ENCODE results near the gene FGFRL1.

The FGFRL1 gene

GRCh38 chr4:987624-988513 is 23.6 kb upstream of the FGFRL1 start:
- no CpG with 5 or more reads among the region's 37 CpGs for WGBS (ENCODE audit: insufficient coverage, insufficient read length)
- no peaks in the 10 kb centered on the region for H3K9me3 ChIP-seq (ENCODE audit: control insufficient read depth, insufficient read depth, low read length)
- H3K27ac ChIP-seq (ENCODE audit: low read length): no peak overlapping the region
- no peaks in the 10 kb centered on the region; the same call in 1 of the 2 replicates for H3K36me3 ChIP-seq (ENCODE audit: control insufficient read depth, insufficient read depth, low read length)
- H3K4me3 ChIP-seq (ENCODE audit: low read length): peak overlapping the region; percentile 41
- H3K4me1 ChIP-seq (ENCODE audit: control insufficient read depth, insufficient read depth, low read length): peaks cover 1% of the 10 kb centered on the region; the same call in 1 of the 2 replicates
- no peak for DNase-seq (ENCODE audit: low read depth, low spot score)
- peaks cover 2% of the 10 kb centered on the region; the same call in 1 of the 2 replicates for H3K27me3 ChIP-seq (ENCODE audit: control insufficient read depth, insufficient read depth, low read length)

GRCh38 chr4:988726-989721 is 22.4 kb upstream of the FGFRL1 start:
- no CpG with 5 or more reads among the region's 69 CpGs for WGBS (ENCODE audit: insufficient coverage, insufficient read length)
- H3K4me1 ChIP-seq (ENCODE audit: control insufficient read depth, insufficient read depth, low read length): peaks cover 1% of the 10 kb centered on the region; the same call in 1 of the 2 replicates
- no peaks in the 10 kb centered on the region; the same call in 1 of the 2 replicates for H3K36me3 ChIP-seq (ENCODE audit: control insufficient read depth, insufficient read depth, low read length)
- no peak for DNase-seq (ENCODE audit: low read depth, low spot score)
- H3K27me3 ChIP-seq (ENCODE audit: control insufficient read depth, insufficient read depth, low read length): peaks cover 2% of the 10 kb centered on the region; the same call in 1 of the 2 replicates
- no peaks in the 10 kb centered on the region for H3K9me3 ChIP-seq (ENCODE audit: control insufficient read depth, insufficient read depth, low read length)
- H3K27ac ChIP-seq (ENCODE audit: low read length): no peak overlapping the region
- no peak overlapping the region for H3K4me3 ChIP-seq (ENCODE audit: low read length)

- no peak for DNase-seq (ENCODE audit: low read depth, low spot score)
- WGBS (ENCODE audit: insufficient coverage, insufficient read length): no CpG with 5 or more reads among the region's 58 CpGs
- Histone ChIP-seq H3K36me3 (ENCODE audit: control insufficient read depth, insufficient read depth, low read length) (no peaks in the 10 kb centered on the region; the same call in 1 of the 2 replicates), H3K4me1 (ENCODE audit: control insufficient read depth, insufficient read depth, low read length) (peaks cover 1% of the 10 kb centered on the region; the same call in 1 of the 2 replicates), H3K27me3 (ENCODE audit: control insufficient read depth, insufficient read depth, low read length) (peaks cover 2% of the 10 kb centered on the region; the same call in 1 of the 2 replicates), H3K27ac (ENCODE audit: low read length) (no peak overlapping the region), H3K4me3 (ENCODE audit: low read length) (no peak overlapping the region), H3K9me3 (ENCODE audit: control insufficient read depth, insufficient read depth, low read length) (no peaks in the 10 kb centered on the region)
These were observed 21.5 kb upstream of the FGFRL1 start for GRCh38 chr4:989722-990471.

GRCh38 chr4:990746-991367 is 20.6 kb upstream of the FGFRL1 start:
- Histone ChIP-seq H3K4me1 (ENCODE audit: control insufficient read depth, insufficient read depth, low read length) (peaks cover 1% of the 10 kb centered on the region; the same call in 1 of the 2 replicates), H3K36me3 (ENCODE audit: control insufficient read depth, insufficient read depth, low read length) (no peaks in the 10 kb centered on the region; the same call in 1 of the 2 replicates), H3K4me3 (ENCODE audit: low read length) (no peak overlapping the region), H3K9me3 (ENCODE audit: control insufficient read depth, insufficient read depth, low read length) (no peaks in the 10 kb centered on the region), H3K27me3 (ENCODE audit: control insufficient read depth, insufficient read depth, low read length) (peaks cover 2% of the 10 kb centered on the region; the same call in 1 of the 2 replicates), H3K27ac (ENCODE audit: low read length) (no peak overlapping the region)
- DNase-seq (ENCODE audit: low read depth, low spot score): no peak
- no CpG with 5 or more reads among the region's 26 CpGs for WGBS (ENCODE audit: insufficient coverage, insufficient read length)

- Histone ChIP-seq H3K4me3 (ENCODE audit: low read length) (no peak overlapping the region), H3K27me3 (ENCODE audit: control insufficient read depth, insufficient read depth, low read length) (peaks cover 6% of the 10 kb centered on the region; the same call in 1 of the 2 replicates), H3K27ac (ENCODE audit: low read length) (no peak overlapping the region), H3K36me3 (ENCODE audit: control insufficient read depth, insufficient read depth, low read length) (no peaks in the 10 kb centered on the region; the same call in 1 of the 2 replicates), H3K9me3 (ENCODE audit: control insufficient read depth, insufficient read depth, low read length) (no peaks in the 10 kb centered on the region), H3K4me1 (ENCODE audit: control insufficient read depth, insufficient read depth, low read length) (peaks cover 1% of the 10 kb centered on the region; the same call in 1 of the 2 replicates)
- no CpG with 5 or more reads among the region's 50 CpGs for WGBS (ENCODE audit: insufficient coverage, insufficient read length)
- DNase-seq (ENCODE audit: low read depth, low spot score): no peak
These were observed 19.8 kb upstream of the FGFRL1 start for GRCh38 chr4:991451-992296.

GRCh38 chr4:992297-993110 is 18.9 kb upstream of the FGFRL1 start:
- peaks cover 11% of the 10 kb centered on the region; the same call in 1 of the 2 replicates for H3K27me3 ChIP-seq (ENCODE audit: control insufficient read depth, insufficient read depth, low read length)

GRCh38 chr4:993111-994029 is 18.1 kb upstream of the FGFRL1 start, which contains the start of gene SLC26A1:
TSS of gene SLC26A1 (minus strand) at chr4:993404. CDS start at chr4:991703, 1,701 bp downstream.
- Histone ChIP-seq H3K9me3 (ENCODE audit: control insufficient read depth, insufficient read depth, low read length) (no peaks in the 10 kb centered on the region), H3K4me3 (ENCODE audit: low read length) (no peak within 1 kb of the TSS), H3K4me1 (ENCODE audit: control insufficient read depth, insufficient read depth, low read length) (peaks cover 1% of the 10 kb centered on the region; the same call in 1 of the 2 replicates), H3K36me3 (ENCODE audit: control insufficient read depth, insufficient read depth, low read length) (no peaks in the 10 kb centered on the region; the same call in 1 of the 2 replicates), H3K27ac (ENCODE audit: low read length) (no peak within 1 kb of the TSS), H3K27me3 (ENCODE audit: control insufficient read depth, insufficient read depth, low read length) (peaks cover 19% of the 10 kb centered on the region; the same call in 1 of the 2 replicates)
- WGBS (ENCODE audit: insufficient coverage, insufficient read length): no CpG with 5 or more reads among the region's 37 CpGs
- no peak for DNase-seq (ENCODE audit: low read depth, low spot score)

More at GRCh38 chr4:992297-993110, 18.9 kb upstream of the FGFRL1 start:
- Histone ChIP-seq H3K4me3 (ENCODE audit: low read length) (no peak overlapping the region), H3K9me3 (ENCODE audit: control insufficient read depth, insufficient read depth, low read length) (no peaks in the 10 kb centered on the region), H3K27ac (ENCODE audit: low read length) (no peak overlapping the region), H3K4me1 (ENCODE audit: control insufficient read depth, insufficient read depth, low read length) (peaks cover 1% of the 10 kb centered on the region; the same call in 1 of the 2 replicates), H3K36me3 (ENCODE audit: control insufficient read depth, insufficient read depth, low read length) (no peaks in the 10 kb centered on the region; the same call in 1 of the 2 replicates)
- DNase-seq (ENCODE audit: low read depth, low spot score): no peak
- no CpG with 5 or more reads among the region's 25 CpGs for WGBS (ENCODE audit: insufficient coverage, insufficient read length)
